Measurements from ENCODE around the gene TJP3. TPM values are rescaled to one million over a fixed set of nuclear protein-coding genes. Genes with fewer than 3 reads are reported as not detected.

The TJP3 gene
- total RNA-seq, 2 experiments from 2014 or later: 8.2 to 9.0 TPM

DNA sequence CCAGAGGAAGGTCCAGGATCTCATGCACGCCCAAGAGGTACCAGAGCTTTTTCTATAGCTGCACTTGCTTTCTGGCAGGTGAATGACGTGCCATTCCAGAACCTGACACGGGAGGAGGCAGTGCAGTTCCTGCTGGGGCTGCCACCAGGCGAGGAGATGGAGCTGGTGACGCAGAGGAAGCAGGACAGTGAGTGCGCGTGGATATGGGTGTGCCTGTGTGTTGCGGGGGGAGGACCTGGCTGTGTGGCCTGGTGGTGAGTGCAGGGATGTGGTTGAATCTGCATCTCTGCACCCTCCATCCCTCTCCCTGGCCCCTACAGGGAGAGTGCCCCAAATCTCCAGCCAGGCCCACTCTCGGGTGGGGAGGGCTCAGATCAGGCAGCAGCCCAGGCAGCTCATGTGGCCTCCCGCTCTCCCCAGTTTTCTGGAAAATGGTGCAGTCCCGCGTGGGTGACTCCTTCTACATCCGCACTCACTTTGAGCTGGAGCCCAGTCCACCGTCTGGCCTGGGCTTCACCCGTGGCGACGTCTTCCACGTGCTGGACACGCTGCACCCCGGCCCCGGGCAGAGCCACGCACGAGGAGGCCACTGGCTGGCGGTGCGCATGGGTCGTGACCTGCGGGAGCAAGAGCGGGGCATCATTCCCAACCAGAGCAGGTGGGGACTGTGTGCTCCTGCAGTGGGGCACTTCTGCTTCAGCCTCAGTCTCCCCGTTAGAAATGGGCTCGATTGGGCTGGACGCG lies 30.5 kb downstream of the TJP3 start:
- H3K4me3 ChIP-seq (ENCODE audit: low read length): no peak overlapping the region
- CTCF ChIA-PET: no interaction called here
- H3K9me3 ChIP-seq (ENCODE audit: control insufficient read depth in 1 of 2, insufficient read depth in 1 of 2, low read length in 2 of 2): no peaks in the 10 kb centered on the region
- H3K27me3 Mint-ChIP-seq: no peaks in the 10 kb centered on the region
- POLR2A ChIA-PET: interaction anchor here (0.6 to 1.9 kb wide), 7 partner anchors 11 to 74 kb away, joined by 3 to 27 read pairs (median 5); partner anchors contain the start of gene MRPL54
- peaks cover 20% of the 10 kb centered on the region for H3K4me1 Mint-ChIP-seq (ENCODE audit: low read depth)
- peak overlapping the region; percentile 85 for H3K27ac Mint-ChIP-seq
- H3K36me3 ChIP-seq (ENCODE audit: insufficient read depth, low read length): peaks cover 2% of the 10 kb centered on the region
- DNase-seq (no peak), ATAC-seq (ENCODE audit: poor library complexity) (no peak)
- intact Hi-C loops (cut with DNase I, micrococcal nuclease): no loop called here
- H3K27me3 ChIP-seq (ENCODE audit: control insufficient read depth in 1 of 2, insufficient read depth in 2 of 2, low read length in 2 of 2): no peaks in the 10 kb centered on the region
- H3K9me3 Mint-ChIP-seq: no peaks in the 10 kb centered on the region
- no peak overlapping the region for H3K4me3 Mint-ChIP-seq
- no peak overlapping the region for H3K27ac ChIP-seq (ENCODE audit: low read depth in 1 of 2, low read length in 2 of 2)
- no peak for TF ChIP-seq CTCF (IDR thresholded peaks at IDR 0.05)
- peaks cover 24% of the 10 kb centered on the region for H3K4me1 ChIP-seq (ENCODE audit: insufficient read depth, low read length)
- H3K36me3 Mint-ChIP-seq (ENCODE audit: low read depth): peaks cover 22% of the 10 kb centered on the region

GRCh38 chr19:3740431-3740830 lies 32.2 kb downstream of the TJP3 start:
- POLR2A ChIA-PET: interaction anchor here (0.6 to 1.9 kb wide), 4 partner anchors 19 to 75 kb away, joined by 3 to 27 read pairs (median 4); partner anchors contain the start of gene MRPL54
- Histone ChIP-seq H3K36me3 (ENCODE audit: insufficient read depth, low read length) (peaks cover 2% of the 10 kb centered on the region), H3K27me3 (ENCODE audit: control insufficient read depth in 1 of 2, insufficient read depth in 2 of 2, low read length in 2 of 2) (no peaks in the 10 kb centered on the region), H3K27ac (ENCODE audit: low read depth in 1 of 2, low read length in 2 of 2) (no peak overlapping the region), H3K4me1 (ENCODE audit: insufficient read depth, low read length) (peaks cover 24% of the 10 kb centered on the region), H3K9me3 (ENCODE audit: control insufficient read depth in 1 of 2, insufficient read depth in 1 of 2, low read length in 2 of 2) (no peaks in the 10 kb centered on the region), H3K4me3 (ENCODE audit: low read length) (no peak overlapping the region)
- Mint-ChIP-seq H3K36me3 (ENCODE audit: low read depth) (peaks cover 17% of the 10 kb centered on the region), H3K4me3 (no peak overlapping the region), H3K9me3 (no peaks in the 10 kb centered on the region), H3K27ac (no peak overlapping the region), H3K27me3 (no peaks in the 10 kb centered on the region), H3K4me1 (ENCODE audit: low read depth) (peaks cover 20% of the 10 kb centered on the region)
- DNase-seq (no peak), ATAC-seq (ENCODE audit: poor library complexity) (no peak)
- CTCF ChIA-PET: no interaction called here
- TF ChIP-seq CTCF (IDR thresholded peaks at IDR 0.05): no peak
- intact Hi-C loops (cut with DNase I, micrococcal nuclease): no loop called here

DNA sequence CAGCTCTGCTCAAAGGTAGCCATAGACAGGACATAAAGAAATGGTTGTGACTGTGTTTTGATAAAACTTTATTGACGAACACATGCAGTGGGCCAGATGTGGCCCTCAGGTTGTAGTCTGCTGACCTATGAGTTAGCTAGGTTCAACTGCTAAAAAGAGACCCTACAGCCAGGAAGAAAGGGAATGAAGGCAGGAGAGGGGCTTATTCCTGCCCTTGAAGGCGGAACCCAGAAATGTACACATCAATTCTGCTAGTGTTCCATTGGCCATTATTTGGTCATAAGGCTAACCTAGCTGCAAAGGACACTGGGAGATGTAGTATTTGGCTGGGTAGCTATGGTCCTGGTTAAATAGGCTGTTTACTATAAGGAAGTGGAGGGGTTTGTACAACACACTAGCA lies 35.3 kb downstream of the TJP3 start:
- intact Hi-C loops (cut with DNase I, micrococcal nuclease): no loop called here
- Histone ChIP-seq H3K27me3 (ENCODE audit: control insufficient read depth in 1 of 2, insufficient read depth in 2 of 2, low read length in 2 of 2) (no peaks in the 10 kb centered on the region), H3K27ac (ENCODE audit: low read depth in 1 of 2, low read length in 2 of 2) (no peak overlapping the region), H3K4me3 (ENCODE audit: low read length) (no peak overlapping the region), H3K36me3 (ENCODE audit: insufficient read depth, low read length) (no peaks in the 10 kb centered on the region), H3K9me3 (ENCODE audit: control insufficient read depth in 1 of 2, insufficient read depth in 1 of 2, low read length in 2 of 2) (no peaks in the 10 kb centered on the region), H3K4me1 (ENCODE audit: insufficient read depth, low read length) (peaks cover 20% of the 10 kb centered on the region)
- peaks cover 14% of the 10 kb centered on the region for H3K4me1 Mint-ChIP-seq (ENCODE audit: low read depth)
- H3K27me3 Mint-ChIP-seq: no peaks in the 10 kb centered on the region
- no peaks in the 10 kb centered on the region for H3K9me3 Mint-ChIP-seq
- ChIA-PET CTCF (no interaction called here), POLR2A (no interaction called here)
- H3K27ac Mint-ChIP-seq: no peak overlapping the region
- no peak for DNase-seq
- no peak overlapping the region for H3K4me3 Mint-ChIP-seq
- no peaks in the 10 kb centered on the region for H3K36me3 Mint-ChIP-seq (ENCODE audit: low read depth)
- TF ChIP-seq CTCF (IDR thresholded peaks at IDR 0.05): no peak
- no peak for ATAC-seq (ENCODE audit: poor library complexity)

Measured in CD4-positive, alpha-beta T cell (primary cell).